RWPE2 (cell line): ENCODE results near the gene LHFPL2.
"Not testable (repeated sequence)": the region's sequence is repeated elsewhere in the genome, so short reads cannot be mapped to it uniquely, and the experiment has no call there.

ENCODE experiments used
- ATAC-seq: fragments of 200-7000 bp; cut with Tn5 transposase; 3 replicates; pipeline ENCODE4 v1.9.1; 2021; ENCODE audit warnings: low read depth
- DNase-seq: peaks from one replicate; pipeline ENCODE4 v3.0.0-alpha.2; 2020; ENCODE audit warnings: low spot score
- H3K27ac ChIP-seq: fragments of 450-650 bp; 2 replicates; pipeline ENCODE4 v1.5.1; 2017; ENCODE audit warnings: mild to moderate bottlenecking; ENCODE audit not compliant: poor library complexity, severe bottlenecking
- H3K27me3 ChIP-seq: fragments of 250-450 bp; sonication (Bioruptor Pico); 2 replicates; pipeline ENCODE4 v1.5.1; 2021; ENCODE audit warnings: mild to moderate bottlenecking, moderate library complexity; ENCODE audit not compliant: insufficient read depth, poor library complexity, severe bottlenecking
- H3K36me3 ChIP-seq: fragments of 250-450 bp; sonication (Bioruptor Pico); 2 replicates; pipeline ENCODE4 v1.5.1; 2020; ENCODE audit warnings: low read depth, mild to moderate bottlenecking, moderate library complexity
- H3K4me1 ChIP-seq: fragments of 250-450 bp; sonication (Bioruptor Pico); 2 replicates; pipeline ENCODE4 v1.5.1; 2021; ENCODE audit warnings: mild to moderate bottlenecking, moderate library complexity; ENCODE audit not compliant: insufficient read depth, poor library complexity, severe bottlenecking
- H3K4me3 ChIP-seq: fragments of 250-450 bp; sonication (Bioruptor Pico); 2 replicates; pipeline ENCODE4 v1.5.1; 2021; ENCODE audit warnings: mild to moderate bottlenecking, moderate library complexity; ENCODE audit not compliant: severe bottlenecking
- H3K9me3 ChIP-seq: fragments of 250-450 bp; sonication (Bioruptor Pico); 2 replicates; pipeline ENCODE4 v1.5.1; 2021; ENCODE audit warnings: mild to moderate bottlenecking, moderate library complexity; ENCODE audit not compliant: severe bottlenecking
- TF ChIP-seq, protein P1 (sequence below): fragments of 450-650 bp; IDR thresholded peaks from one replicate; pipeline ENCODE4 v1.5.1; 2017; ENCODE audit warnings: mild to moderate bottlenecking, moderate library complexity; ENCODE audit not compliant: poor library complexity, severe bottlenecking

Gene LHFPL2

GRCh38 chr5:78677777-78678668 lies 29.5 kb upstream of the LHFPL2 start:
- TF ChIP-seq, protein P1, sequence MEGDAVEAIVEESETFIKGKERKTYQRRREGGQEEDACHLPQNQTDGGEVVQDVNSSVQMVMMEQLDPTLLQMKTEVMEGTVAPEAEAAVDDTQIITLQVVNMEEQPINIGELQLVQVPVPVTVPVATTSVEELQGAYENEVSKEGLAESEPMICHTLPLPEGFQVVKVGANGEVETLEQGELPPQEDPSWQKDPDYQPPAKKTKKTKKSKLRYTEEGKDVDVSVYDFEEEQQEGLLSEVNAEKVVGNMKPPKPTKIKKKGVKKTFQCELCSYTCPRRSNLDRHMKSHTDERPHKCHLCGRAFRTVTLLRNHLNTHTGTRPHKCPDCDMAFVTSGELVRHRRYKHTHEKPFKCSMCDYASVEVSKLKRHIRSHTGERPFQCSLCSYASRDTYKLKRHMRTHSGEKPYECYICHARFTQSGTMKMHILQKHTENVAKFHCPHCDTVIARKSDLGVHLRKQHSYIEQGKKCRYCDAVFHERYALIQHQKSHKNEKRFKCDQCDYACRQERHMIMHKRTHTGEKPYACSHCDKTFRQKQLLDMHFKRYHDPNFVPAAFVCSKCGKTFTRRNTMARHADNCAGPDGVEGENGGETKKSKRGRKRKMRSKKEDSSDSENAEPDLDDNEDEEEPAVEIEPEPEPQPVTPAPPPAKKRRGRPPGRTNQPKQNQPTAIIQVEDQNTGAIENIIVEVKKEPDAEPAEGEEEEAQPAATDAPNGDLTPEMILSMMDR = no peak
- H3K27ac ChIP-seq = peak overlapping the region; percentile 13
- DNase-seq = no peak

GRCh38 chr5:78675956-78676730 lies 27.6 kb upstream of the LHFPL2 start:
- TF ChIP-seq, protein P1 = no peak
- no peak overlapping the region for H3K27ac ChIP-seq

More at GRCh38 chr5:78677777-78678668, 29.5 kb upstream of the LHFPL2 start:
- Histone ChIP-seq H3K4me1 (peaks cover 17% of the 10 kb centered on the region), H3K36me3 (no peaks in the 10 kb centered on the region), H3K27me3 (no peaks in the 10 kb centered on the region), H3K9me3 (peaks cover 2% of the 10 kb centered on the region), H3K4me3 (no peak overlapping the region)
- ATAC-seq = peak; percentile 90

DNA sequence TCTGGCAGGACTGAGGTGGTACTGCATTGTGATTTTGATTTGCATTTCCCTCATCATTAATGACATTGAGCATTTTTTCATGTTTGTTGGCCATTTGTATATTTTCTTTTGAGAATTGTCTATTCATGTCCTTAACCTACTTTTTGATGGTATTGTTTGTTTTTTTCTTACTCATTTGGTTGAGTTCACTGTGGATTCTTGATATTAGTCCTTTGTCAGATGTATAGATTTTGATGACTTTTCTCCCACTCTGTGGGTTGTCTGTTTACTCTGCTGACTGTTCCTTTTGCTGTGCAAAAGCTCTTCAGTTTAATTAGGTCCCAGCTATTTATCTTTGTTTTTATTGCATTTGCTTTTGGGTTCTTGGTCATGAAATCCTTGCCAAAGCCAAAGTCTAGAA lies 25.3 kb upstream of the LHFPL2 start:
- not testable (repeated sequence) for H3K27me3 ChIP-seq, H3K9me3 ChIP-seq, ATAC-seq, H3K4me3 ChIP-seq, H3K36me3 ChIP-seq, H3K27ac ChIP-seq, DNase-seq
- peaks cover 12% of the 10 kb centered on the region for H3K4me1 ChIP-seq

More at GRCh38 chr5:78675956-78676730, 27.6 kb upstream of the LHFPL2 start:
- Histone ChIP-seq H3K4me1 (peaks cover 17% of the 10 kb centered on the region), H3K27me3 (no peaks in the 10 kb centered on the region), H3K36me3 (no peaks in the 10 kb centered on the region), H3K9me3 (no peaks in the 10 kb centered on the region), H3K4me3 (no peak overlapping the region)
- ATAC-seq = no peak
- no peak for DNase-seq

DNA sequence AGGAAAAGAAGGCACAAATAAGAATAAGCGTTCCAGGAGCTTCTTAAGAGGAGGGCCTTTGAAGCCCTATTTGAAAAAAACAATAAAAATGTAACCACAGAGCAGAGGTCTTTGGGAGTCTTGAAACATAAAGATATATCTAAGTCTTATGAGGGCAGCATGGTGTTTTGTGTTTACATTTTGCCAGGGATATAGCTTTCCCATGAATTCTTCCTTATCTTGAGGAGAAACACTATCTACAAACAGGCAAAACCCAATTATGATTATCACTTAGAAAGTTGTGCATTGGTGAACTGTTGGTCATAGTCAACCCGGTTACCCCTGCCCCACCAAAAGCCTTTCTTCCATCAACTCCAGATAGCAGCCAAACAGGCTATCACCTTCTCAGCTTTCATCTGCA lies 23.6 kb upstream of the LHFPL2 start:
- H3K4me3 ChIP-seq = no peak overlapping the region
- H3K27ac ChIP-seq = no peak overlapping the region
- no peaks in the 10 kb centered on the region for H3K27me3 ChIP-seq
- H3K9me3 ChIP-seq = no peaks in the 10 kb centered on the region
- no peaks in the 10 kb centered on the region for H3K36me3 ChIP-seq
- no peaks in the 10 kb centered on the region for H3K4me1 ChIP-seq
- TF ChIP-seq, protein P1 = no peak
- no peak for DNase-seq
- no peak for ATAC-seq

DNA sequence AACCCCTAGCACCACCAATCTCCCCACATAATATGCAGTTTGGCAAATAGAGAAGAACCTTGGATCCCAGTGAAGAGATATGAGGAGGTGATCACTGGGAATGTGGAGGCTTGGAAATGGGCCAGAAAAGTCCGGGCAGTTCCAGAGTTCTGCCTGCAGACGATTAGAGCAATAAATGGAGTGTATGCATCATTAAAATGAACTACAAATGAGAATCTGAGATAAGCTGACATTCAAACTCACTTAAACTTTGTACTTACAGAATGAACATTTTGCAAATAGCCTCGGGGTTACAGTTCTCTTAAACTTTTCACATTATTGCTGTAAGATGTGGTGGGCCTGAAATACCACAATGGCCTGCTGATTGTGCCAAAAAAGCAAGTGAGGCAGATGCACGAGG lies 23.0 kb upstream of the LHFPL2 start:
- TF ChIP-seq, protein P1 = no peak
- Histone ChIP-seq H3K4me1 (no peaks in the 10 kb centered on the region), H3K27ac (no peak overlapping the region), H3K27me3 (no peaks in the 10 kb centered on the region), H3K9me3 (no peaks in the 10 kb centered on the region), H3K36me3 (no peaks in the 10 kb centered on the region), H3K4me3 (no peak overlapping the region)
- DNase-seq (no peak), ATAC-seq (no peak)
